Stimulated activated CD4-positive, alpha-beta T cell treated with anti-CD3 and anti-CD28 coated beads, Interleukin-4, amount 100 ng/mL, for 1 hour (primary cell): ENCODE results near the gene AKTIP.
"Not testable (repeated sequence)": the region's sequence is repeated elsewhere in the genome, so short reads cannot be mapped to it uniquely, and the experiment has no call there.

Experiments used
- DNase-seq: peaks from one replicate; pipeline ENCODE4 v3.0.0-alpha.2; 2020

Gene AKTIP

DNA sequence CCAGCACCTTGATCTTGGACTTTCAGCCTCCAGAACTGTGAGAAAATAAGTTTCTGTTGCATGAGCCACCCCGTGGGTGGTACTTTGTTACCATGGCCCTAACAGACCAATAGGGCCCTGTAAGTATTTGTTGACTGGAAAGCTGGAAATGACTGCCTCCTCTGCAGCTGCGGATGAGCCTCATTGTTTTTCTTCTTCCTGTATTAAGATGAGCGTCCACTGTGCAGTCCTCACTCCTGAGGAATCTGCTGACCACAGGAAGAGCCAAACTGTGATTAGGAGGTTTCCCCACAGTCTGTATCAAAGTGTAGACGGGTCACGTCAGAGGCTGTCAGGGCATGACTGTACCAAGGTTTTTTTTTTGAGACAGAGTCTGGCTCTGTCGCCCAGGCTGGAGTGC, 12.2 kb upstream of the AKTIP start:
- no peak for DNase-seq

DNA sequence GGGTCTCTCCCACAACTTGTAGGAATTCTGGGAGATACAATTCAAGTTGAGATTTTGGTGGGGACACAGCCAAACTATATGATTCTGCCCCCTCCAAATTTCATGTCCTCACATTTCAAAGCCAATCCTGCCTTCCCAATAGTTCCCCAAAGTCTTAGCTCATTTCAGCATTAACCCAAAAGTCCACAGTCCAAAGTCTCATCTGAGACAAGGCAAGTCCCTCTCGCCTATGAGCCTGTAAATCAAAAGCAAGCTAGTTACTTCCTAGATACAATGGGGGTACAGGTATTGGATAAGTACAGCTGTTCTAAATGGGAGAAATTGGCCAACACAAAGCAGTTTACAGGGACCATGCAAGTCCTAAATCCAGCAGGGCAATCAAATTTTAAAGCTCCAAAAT, 9.8 kb upstream of the AKTIP start:
- not testable (repeated sequence) for DNase-seq

- DNase-seq: no peak
These were observed 8.6 kb upstream of the AKTIP start for GRCh38 chr16:53511403-53512280.

DNA sequence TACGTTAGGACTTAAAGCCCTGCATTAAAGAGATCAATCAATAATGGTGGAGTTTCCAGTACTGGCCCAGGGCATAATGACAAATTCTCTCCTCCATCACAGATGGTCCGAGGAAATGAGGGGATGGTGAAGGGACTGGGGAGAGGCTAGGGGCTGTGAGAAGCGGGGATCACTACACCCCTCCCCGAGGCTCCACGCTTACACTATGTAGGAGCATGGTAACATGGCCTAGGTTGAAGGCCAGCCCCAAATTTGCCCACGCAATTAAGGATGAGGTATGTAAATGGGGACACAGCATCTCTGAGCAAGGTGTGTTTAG, 8.0 kb upstream of the AKTIP start:
- DNase-seq: no peak

DNA sequence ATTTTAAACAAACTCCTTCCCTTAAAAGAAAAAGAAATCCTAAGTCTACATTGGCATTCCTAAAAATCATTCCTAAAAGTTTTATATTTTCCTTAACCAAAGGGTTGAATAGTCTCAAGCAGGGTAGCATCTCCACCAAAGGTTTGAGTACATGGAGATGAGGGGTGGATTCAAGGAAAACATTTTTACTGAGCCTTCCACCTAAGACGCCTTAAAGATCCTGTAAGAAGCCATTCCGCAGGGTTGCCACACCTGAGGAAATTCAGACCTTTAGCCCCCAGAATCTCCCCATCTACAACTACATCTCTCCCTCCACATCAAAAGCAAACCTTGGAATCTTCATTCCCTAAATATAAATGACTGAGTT, 7.7 kb upstream of the AKTIP start:
- DNase-seq: no peak

DNA sequence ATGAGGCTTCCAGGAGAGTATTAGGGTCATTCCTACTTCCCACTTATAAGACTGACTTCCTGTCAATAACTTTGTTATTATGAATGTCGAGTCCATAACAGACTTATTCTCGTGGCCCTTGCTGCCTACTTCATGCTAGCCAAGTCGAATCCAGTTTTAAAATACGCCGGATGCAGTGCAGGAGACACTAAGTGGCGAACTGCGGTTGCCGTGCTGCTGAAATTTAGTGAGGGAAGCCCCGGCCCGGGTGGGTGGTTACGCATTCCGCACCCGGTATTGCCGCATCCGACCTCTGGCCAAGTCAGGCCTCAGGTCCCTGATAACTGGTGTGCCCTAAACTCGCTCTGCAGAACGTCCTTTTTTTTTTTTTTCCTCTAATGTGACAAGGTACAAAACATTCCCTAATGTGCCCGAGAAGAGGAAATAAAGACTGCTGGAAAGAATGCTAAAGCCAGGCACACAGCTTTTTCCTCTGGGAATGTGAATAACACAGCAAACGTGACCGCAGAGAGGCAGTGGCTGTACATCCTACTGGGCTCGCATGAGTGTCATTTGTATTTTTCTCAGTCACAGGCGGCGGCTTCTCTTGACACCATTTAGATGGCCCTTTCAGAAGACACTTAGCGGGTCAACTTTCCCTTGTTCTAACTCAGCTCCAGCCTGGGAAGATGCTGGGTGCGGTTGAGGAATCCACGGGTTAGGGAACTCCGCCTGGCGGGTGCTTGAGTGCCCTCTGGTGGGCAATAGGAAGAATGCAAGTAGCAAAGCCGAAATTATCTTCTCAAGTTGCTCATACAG, 7.1 kb upstream of the AKTIP start:
- peak; percentile 36 for DNase-seq

- DNase-seq: no peak
These were observed 4.6 kb upstream of the AKTIP start for GRCh38 chr16:53507464-53508179.

- DNase-seq: no peak
These were observed 3.2 kb upstream of the AKTIP start for GRCh38 chr16:53506254-53506653.

DNA sequence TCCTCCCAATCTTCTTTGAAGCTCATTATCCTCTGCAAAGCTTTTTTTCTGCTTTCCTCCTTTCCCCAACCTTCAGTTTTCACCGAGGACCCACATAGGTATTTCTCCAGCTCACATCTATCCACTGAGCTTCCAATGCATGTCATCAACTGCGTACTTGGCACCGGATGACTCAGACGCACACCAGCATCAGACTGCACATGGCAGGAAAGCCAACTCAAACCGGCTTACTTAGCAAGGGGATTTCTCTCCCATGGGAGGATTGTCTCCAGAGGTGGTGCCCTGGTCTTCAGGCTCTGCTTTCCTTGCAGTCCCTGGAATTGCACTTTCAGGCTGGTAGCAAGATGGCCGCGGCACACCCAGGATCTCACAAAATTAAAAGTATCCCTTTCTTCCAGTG, 1.7 kb upstream of the AKTIP start:
- no peak for DNase-seq

DNA sequence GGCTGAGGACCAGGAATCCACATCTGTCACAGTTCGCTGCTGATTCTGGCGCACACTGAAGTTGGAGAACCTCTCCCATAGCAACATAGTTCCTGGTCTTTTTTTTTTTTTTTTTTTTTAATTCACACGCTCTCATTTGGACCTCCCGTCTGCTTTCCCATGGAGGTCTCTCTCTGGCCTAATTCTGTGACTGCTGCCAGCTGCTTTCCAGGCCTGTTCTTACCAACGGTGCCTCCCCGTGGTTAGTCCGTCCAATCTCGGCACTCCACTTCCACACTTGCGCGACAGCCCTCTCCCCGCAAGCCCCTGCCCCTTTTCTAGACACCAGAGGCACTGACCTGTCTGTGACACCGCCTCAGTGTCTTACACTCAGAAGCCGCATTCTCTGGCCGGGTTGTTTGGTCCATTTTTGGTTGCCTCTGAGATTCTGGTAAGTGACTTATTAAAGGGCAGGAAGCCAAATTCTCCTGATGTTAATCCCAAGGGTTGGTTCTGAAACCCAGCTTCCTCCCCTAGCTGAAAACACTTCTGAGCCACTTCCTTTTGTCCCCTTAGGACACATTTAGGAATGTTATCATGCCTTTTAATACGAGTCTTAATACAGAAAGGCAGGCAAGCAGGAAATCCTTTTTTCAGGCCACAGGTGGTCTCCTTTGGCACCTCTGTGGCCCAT, 1.1 kb upstream of the AKTIP start:
- DNase-seq: peak; percentile 15

- peak; percentile 100 for DNase-seq
These were observed 388 bp upstream of the AKTIP start for GRCh38 chr16:53503270-53503923.

DNA sequence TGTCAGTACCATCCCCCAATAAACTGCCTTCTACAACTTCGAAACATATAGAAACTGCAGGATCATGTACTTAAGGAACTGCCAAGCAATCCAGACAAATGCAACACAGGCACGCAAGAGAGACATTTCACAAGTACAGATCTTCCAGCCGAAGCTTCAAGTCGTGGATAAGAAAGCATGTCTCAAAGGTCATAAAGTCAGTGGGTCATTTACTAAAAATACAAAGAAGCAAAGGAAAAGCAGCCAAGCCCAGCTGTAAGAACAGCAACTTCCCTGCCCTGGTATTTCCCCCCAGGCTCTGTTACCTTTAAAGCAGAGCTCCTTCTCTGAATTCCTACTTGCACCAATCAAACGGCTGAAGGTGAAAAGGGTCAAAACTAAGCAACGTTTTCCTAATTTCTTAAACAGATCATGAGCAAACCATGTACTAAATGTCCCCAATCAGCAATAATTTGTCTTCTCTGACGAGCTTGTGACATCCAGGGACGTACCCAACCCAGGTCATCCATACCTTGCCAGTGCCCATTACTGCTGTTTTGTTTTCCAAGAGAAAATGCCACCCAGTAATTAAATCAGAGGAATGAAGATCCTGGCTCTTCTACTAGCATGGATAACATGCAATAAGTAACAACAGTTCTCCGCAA, 1.7 kb downstream of the AKTIP start:
- DNase-seq: no peak

DNA sequence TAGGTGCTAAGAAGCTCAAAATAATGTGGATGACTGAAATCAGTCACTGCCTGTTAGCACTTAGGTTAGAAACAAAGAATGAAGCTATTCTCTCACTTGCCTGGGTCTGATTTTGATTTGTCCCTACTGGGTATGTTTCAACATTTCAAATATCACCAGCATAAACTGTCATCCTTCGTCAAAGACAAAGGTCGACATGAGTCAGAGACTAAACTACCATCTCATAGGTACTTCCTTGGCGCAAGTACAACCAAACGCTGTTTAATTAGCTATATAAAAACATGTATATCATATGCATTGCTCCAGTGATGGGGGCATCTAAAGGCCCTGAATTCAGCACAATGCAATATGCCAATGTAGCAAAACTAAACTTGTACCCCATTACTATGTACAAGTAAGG, 4.0 kb downstream of the AKTIP start:
- DNase-seq: no peak

DNA sequence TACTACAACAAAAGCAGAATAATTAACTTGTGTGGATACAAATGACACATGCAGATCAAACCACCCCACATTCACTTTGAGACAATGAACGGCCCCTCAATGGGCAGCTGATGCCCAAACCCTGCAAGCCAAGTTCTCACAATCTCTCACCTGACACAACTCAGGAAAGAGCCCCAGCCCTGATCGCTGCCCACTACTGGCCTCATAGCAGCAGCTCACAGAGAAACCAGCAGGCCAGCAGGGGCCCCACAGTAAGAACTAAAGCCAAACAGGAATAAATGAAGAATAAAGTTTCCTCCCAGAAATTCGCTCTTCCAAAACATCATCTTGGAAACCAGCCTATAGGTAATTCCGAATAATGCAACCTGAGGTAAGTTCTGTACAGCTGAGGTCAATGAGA, 7.7 kb downstream of the AKTIP start:
- no peak for DNase-seq

DNA sequence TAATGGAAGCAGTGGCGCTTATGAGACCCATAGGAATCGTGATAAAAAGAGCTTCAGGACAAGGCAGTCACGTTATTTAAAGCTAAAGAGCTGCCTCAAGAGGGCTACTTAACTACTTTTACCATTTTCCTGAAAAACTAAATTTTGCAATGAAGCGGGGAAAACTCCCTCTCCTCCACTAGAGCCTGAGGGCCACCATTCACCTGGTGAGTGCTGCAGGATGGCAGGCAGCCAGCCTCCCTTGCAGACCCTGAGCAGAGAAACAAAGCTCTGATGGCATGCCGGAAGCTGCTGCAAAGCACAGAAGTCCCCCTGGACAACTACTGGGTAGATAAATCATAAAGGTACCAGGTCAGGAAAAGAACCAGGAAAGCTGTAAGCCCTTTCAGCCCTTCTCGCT, 8.4 kb downstream of the AKTIP start:
- DNase-seq: no peak

- no peak for DNase-seq
These were observed 10.5 kb downstream of the AKTIP start for GRCh38 chr16:53492503-53492902.

DNA sequence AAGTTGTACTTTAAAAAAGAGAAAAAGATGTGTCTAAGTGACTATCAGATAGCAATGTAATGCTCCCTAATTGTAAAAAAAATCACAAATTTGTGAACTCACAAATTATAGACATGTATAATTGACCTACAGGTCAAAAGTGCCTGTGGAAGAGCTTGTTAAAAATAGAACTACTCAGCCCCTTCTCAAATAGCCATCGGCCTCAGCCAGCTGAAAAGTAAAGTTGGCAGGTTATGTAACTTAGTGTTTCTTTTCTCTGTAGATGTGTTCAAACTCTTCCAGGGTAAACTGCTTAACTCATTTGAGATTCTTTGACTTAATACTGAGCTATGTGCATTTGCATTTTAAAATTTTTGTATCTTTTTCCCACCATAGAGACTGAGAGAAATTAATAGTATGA, 13.3 kb downstream of the AKTIP start:
- DNase-seq: no peak

GRCh38 chr16:53486230-53486629, 16.8 kb downstream of the AKTIP start:
- DNase-seq: no peak

- no peak for DNase-seq
These were observed 18.5 kb downstream of the AKTIP start for GRCh38 chr16:53484542-53484941.

DNA sequence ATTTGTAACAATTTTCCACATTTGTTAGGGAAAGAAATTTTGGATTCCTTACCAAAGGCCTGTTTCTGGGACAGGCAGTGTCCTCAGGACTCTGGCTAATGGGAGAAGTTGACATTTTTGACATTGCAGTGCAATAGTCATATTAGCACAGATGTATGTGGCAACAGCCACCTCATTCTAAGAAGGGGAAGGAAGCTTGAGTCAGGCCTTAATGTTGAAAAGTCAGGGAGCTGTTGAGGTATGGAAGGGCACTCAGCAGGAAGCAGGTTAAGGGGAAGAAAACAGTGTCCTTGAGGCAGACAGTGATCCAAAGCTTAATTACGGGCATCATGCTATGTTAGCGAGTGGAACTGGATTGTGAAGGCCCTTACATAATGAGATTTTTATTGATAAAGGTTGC, 20.9 kb downstream of the AKTIP start:
- DNase-seq: no peak

GRCh38 chr16:53480394-53480793, 22.6 kb downstream of the AKTIP start:
- DNase-seq: no peak

- no peak for DNase-seq
These were observed 24.0 kb downstream of the AKTIP start for GRCh38 chr16:53478965-53479364.
